Measurements from ENCODE around the gene CXCR6.

Gene CXCR6

GRCh38 chr3:45968149-45968548 is 24.9 kb downstream of the CXCR6 start:
- H3K27ac ChIP-seq (ENCODE audit: low read length), result no peak overlapping the region
- no peak overlapping the region for H3K9ac ChIP-seq (ENCODE audit: low read length in 2 of 2)
- peaks cover 40% of the 10 kb centered on the region for H3K4me1 ChIP-seq (ENCODE audit: control insufficient read depth, insufficient read depth, low read length)
- H3K9me3 ChIP-seq (ENCODE audit: control insufficient read depth in 2 of 2, low read length in 2 of 2), result no peaks in the 10 kb centered on the region
- peaks cover 63 to 69% of the 10 kb centered on the region in 2 donors for H3K36me3 ChIP-seq (ENCODE audit: control insufficient read depth in 2 of 2, insufficient read depth in 2 of 2, low read length in 2 of 2)
- H3K27me3 ChIP-seq (ENCODE audit: control insufficient read depth in 1 of 2, insufficient read depth in 2 of 2, low read length in 2 of 2), result no peaks in the 10 kb centered on the region
- no peak overlapping the region for H3K4me3 ChIP-seq (ENCODE audit: low read length in 2 of 2)

DNA sequence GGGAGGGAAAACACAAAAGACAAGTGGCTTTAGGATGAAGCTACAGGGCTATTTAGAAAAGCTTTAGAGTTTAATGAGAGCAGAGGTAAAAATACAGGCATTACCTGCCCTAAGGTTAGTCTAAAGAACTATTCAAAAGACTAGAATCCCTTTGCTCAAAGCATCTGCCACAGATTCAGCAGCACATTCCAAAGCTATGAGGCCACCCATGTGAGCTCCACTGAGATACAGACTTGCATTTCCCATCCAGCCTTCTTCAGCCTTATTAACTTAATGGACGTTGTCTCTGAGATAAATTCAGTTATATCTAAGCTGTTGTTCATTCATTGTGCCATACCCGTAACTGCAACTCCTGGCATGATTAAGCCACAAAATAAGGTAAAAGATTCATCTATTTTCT is 25.4 kb downstream of the CXCR6 start:
- peaks cover 57 to 64% of the 10 kb centered on the region in 2 donors for H3K36me3 ChIP-seq (ENCODE audit: control insufficient read depth in 2 of 2, insufficient read depth in 2 of 2, low read length in 2 of 2)

GRCh38 chr3:45969116-45969515 is 25.9 kb downstream of the CXCR6 start:
- Histone ChIP-seq H3K4me3 (ENCODE audit: low read length in 2 of 2) (no peak overlapping the region), H3K4me1 (ENCODE audit: control insufficient read depth, insufficient read depth, low read length) (peaks cover 40% of the 10 kb centered on the region), H3K36me3 (ENCODE audit: control insufficient read depth in 2 of 2, insufficient read depth in 2 of 2, low read length in 2 of 2) (peaks cover 55 to 64% of the 10 kb centered on the region in 2 donors), H3K9ac (ENCODE audit: low read length in 2 of 2) (no peak overlapping the region), H3K27me3 (ENCODE audit: control insufficient read depth in 1 of 2, insufficient read depth in 2 of 2, low read length in 2 of 2) (no peaks in the 10 kb centered on the region), H3K27ac (ENCODE audit: low read length) (no peak overlapping the region), H3K9me3 (ENCODE audit: control insufficient read depth in 2 of 2, low read length in 2 of 2) (no peaks in the 10 kb centered on the region)

More for the DNA sequence above, 25.4 kb downstream of the CXCR6 start:
- no peak overlapping the region for H3K27ac ChIP-seq (ENCODE audit: low read length)
- no peak overlapping the region for H3K9ac ChIP-seq (ENCODE audit: low read length in 2 of 2)
- H3K4me3 ChIP-seq (ENCODE audit: low read length in 2 of 2), result no peak overlapping the region
- no peaks in the 10 kb centered on the region for H3K9me3 ChIP-seq (ENCODE audit: control insufficient read depth in 2 of 2, low read length in 2 of 2)
- H3K4me1 ChIP-seq (ENCODE audit: control insufficient read depth, insufficient read depth, low read length), result peaks cover 40% of the 10 kb centered on the region
- H3K27me3 ChIP-seq (ENCODE audit: control insufficient read depth in 1 of 2, insufficient read depth in 2 of 2, low read length in 2 of 2), result no peaks in the 10 kb centered on the region

DNA sequence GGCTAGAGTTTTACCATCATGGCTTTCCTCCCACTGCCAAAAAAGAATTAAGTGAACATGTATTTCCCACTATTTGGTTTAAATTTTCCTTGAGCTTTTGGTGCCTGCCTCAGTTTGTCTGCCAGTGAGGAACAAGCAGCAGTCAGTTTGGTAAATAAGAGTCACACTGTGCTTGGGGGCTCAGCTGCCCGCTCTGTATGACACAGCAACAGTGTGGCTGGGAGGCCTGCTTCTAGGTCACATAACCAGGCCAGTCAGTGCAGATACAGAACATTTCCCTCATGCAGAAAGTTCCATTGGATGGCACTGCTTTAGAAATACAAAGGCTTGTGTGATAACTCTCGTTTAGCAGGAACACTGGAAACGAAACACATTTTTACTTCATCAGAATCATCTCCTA is 26.7 kb downstream of the CXCR6 start:
- H3K36me3 ChIP-seq (ENCODE audit: control insufficient read depth in 2 of 2, insufficient read depth in 2 of 2, low read length in 2 of 2), result peaks cover 49 to 62% of the 10 kb centered on the region in 2 donors
- H3K27me3 ChIP-seq (ENCODE audit: control insufficient read depth in 1 of 2, insufficient read depth in 2 of 2, low read length in 2 of 2), result no peaks in the 10 kb centered on the region
- no peak overlapping the region for H3K4me3 ChIP-seq (ENCODE audit: low read length in 2 of 2)
- H3K4me1 ChIP-seq (ENCODE audit: control insufficient read depth, insufficient read depth, low read length), result peaks cover 38% of the 10 kb centered on the region
- H3K9ac ChIP-seq (ENCODE audit: low read length in 2 of 2), result no peak overlapping the region
- no peaks in the 10 kb centered on the region for H3K9me3 ChIP-seq (ENCODE audit: control insufficient read depth in 2 of 2, low read length in 2 of 2)
- no peak overlapping the region for H3K27ac ChIP-seq (ENCODE audit: low read length)

DNA sequence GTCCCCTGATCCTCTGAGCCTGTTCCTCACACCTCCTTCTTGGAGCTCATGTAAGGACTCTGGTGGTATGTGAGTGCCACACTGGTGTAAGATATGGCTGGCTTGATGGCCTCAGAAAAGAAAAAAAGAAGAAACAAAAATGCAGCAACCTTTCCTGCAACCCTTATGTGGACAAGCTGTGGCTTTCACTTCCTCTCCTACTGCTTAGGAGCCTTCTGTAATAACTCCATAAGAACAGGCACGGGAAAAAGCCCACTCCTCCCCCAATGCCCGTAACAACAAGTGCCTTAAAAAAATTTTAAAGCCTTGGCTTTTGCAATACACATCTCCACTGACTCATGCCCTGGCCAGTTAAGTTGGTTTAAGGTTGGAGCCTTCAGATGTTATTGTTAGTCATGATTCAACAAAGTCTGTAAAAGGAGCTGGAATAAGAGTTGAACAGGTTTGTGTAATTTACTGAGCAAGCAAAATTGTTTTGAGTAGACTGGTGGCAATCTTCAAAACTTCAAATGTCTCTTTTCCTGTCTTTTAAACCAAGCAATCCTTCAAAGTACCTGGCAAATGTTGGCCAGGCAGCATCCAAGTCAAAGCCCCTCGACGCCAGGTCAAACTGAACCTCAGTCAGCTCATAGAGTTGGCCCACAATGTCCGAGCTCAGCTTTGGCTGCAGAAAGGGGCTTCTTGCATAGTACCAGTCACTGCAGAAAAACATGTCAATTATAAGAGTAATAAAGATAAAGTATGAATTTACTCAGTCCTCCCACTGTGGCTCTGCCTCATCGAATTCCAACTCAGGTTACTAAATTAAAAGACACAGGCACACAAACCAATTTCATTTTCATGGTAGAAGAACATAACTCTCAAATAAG is 29.5 kb downstream of the CXCR6 start:
- no peaks in the 10 kb centered on the region for H3K9me3 ChIP-seq (ENCODE audit: control insufficient read depth in 2 of 2, low read length in 2 of 2)
- H3K9ac ChIP-seq (ENCODE audit: low read length in 2 of 2), result peak overlapping the region in 1 of 2 donors; percentile 31
- H3K36me3 ChIP-seq (ENCODE audit: control insufficient read depth in 2 of 2, insufficient read depth in 2 of 2, low read length in 2 of 2), result peaks cover 36 to 58% of the 10 kb centered on the region in 2 donors
- H3K27ac ChIP-seq (ENCODE audit: low read length), result peak overlapping the region; percentile 70
- no peaks in the 10 kb centered on the region for H3K27me3 ChIP-seq (ENCODE audit: control insufficient read depth in 1 of 2, insufficient read depth in 2 of 2, low read length in 2 of 2)
- peak overlapping the region in 1 of 2 donors; percentile 22 for H3K4me3 ChIP-seq (ENCODE audit: low read length in 2 of 2)
- peaks cover 16% of the 10 kb centered on the region for H3K4me1 ChIP-seq (ENCODE audit: control insufficient read depth, insufficient read depth, low read length)

DNA sequence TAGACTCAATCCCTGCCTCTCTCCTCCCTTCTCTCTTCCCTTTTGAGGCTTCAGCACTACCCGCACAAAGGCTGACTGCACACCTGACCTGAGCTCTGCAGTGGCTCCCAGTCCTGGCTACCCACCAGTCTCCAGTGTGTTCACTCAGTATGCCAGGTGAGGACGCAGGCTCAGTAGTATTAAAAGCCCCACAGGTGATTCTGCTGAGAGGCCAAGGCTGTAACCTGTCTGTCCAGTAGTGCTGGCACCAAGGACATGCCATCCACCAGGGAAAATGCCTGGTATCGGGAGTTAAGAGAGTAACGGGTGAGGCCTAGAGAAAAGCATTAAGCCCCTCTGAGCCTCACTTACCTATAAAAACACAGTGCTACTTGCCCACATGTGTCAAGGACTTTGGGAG is 31.4 kb downstream of the CXCR6 start:
- Histone ChIP-seq H3K4me3 (ENCODE audit: low read length in 2 of 2) (no peak overlapping the region), H3K27ac (ENCODE audit: low read length) (no peak overlapping the region), H3K4me1 (ENCODE audit: control insufficient read depth, insufficient read depth, low read length) (peaks cover 11% of the 10 kb centered on the region), H3K9me3 (ENCODE audit: control insufficient read depth in 2 of 2, low read length in 2 of 2) (no peaks in the 10 kb centered on the region), H3K9ac (ENCODE audit: low read length in 2 of 2) (no peak overlapping the region), H3K36me3 (ENCODE audit: control insufficient read depth in 2 of 2, insufficient read depth in 2 of 2, low read length in 2 of 2) (peaks cover 27 to 57% of the 10 kb centered on the region in 2 donors), H3K27me3 (ENCODE audit: control insufficient read depth in 1 of 2, insufficient read depth in 2 of 2, low read length in 2 of 2) (no peaks in the 10 kb centered on the region)

DNA sequence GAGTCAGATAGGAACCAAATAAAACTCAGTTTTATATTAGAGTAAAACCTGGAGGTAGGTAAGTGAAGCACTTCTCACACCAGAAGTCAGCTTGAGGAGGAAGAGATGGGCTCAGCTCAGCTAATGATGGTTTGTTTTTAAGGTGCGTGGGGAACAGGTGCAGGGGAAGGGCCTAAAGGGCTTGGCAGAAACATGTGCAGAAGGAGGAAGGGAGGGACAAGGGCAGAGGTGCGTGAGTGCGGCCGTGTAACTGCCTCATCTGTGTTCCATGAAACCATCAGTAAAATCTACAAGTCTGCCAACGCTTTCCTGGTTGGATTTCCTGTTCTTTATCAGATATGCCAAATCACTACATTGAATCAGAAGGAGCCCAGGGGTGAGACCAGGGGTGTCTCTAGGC is 32.4 kb downstream of the CXCR6 start:
- peaks cover 11% of the 10 kb centered on the region for H3K4me1 ChIP-seq (ENCODE audit: control insufficient read depth, insufficient read depth, low read length)
- peaks cover 22 to 58% of the 10 kb centered on the region in 2 donors for H3K36me3 ChIP-seq (ENCODE audit: control insufficient read depth in 2 of 2, insufficient read depth in 2 of 2, low read length in 2 of 2)
- H3K9ac ChIP-seq (ENCODE audit: low read length in 2 of 2), result no peak overlapping the region
- H3K4me3 ChIP-seq (ENCODE audit: low read length in 2 of 2), result no peak overlapping the region
- H3K27ac ChIP-seq (ENCODE audit: low read length), result no peak overlapping the region
- no peaks in the 10 kb centered on the region for H3K9me3 ChIP-seq (ENCODE audit: control insufficient read depth in 2 of 2, low read length in 2 of 2)
- H3K27me3 ChIP-seq (ENCODE audit: control insufficient read depth in 1 of 2, insufficient read depth in 2 of 2, low read length in 2 of 2), result no peaks in the 10 kb centered on the region

- Histone ChIP-seq H3K27me3 (ENCODE audit: control insufficient read depth in 1 of 2, insufficient read depth in 2 of 2, low read length in 2 of 2) (no peaks in the 10 kb centered on the region), H3K4me1 (ENCODE audit: control insufficient read depth, insufficient read depth, low read length) (peaks cover 11% of the 10 kb centered on the region), H3K27ac (ENCODE audit: low read length) (no peak overlapping the region), H3K4me3 (ENCODE audit: low read length in 2 of 2) (no peak overlapping the region), H3K36me3 (ENCODE audit: control insufficient read depth in 2 of 2, insufficient read depth in 2 of 2, low read length in 2 of 2) (peaks cover 29 to 65% of the 10 kb centered on the region in 2 donors), H3K9me3 (ENCODE audit: control insufficient read depth in 2 of 2, low read length in 2 of 2) (no peaks in the 10 kb centered on the region), H3K9ac (ENCODE audit: low read length in 2 of 2) (no peak overlapping the region)
Measured at GRCh38 chr3:45976191-45977091, 33.2 kb downstream of the CXCR6 start.

GRCh38 chr3:45978006-45978761 is 34.9 kb downstream of the CXCR6 start:
- H3K27me3 ChIP-seq (ENCODE audit: control insufficient read depth in 1 of 2, insufficient read depth in 2 of 2, low read length in 2 of 2), result no peaks in the 10 kb centered on the region
- no peaks in the 10 kb centered on the region for H3K9me3 ChIP-seq (ENCODE audit: control insufficient read depth in 2 of 2, low read length in 2 of 2)
- no peak overlapping the region for H3K4me3 ChIP-seq (ENCODE audit: low read length in 2 of 2)
- peaks cover 35 to 78% of the 10 kb centered on the region in 2 donors for H3K36me3 ChIP-seq (ENCODE audit: control insufficient read depth in 2 of 2, insufficient read depth in 2 of 2, low read length in 2 of 2)
- H3K4me1 ChIP-seq (ENCODE audit: control insufficient read depth, insufficient read depth, low read length), result peaks cover under 1% of the 10 kb centered on the region
- no peak overlapping the region for H3K27ac ChIP-seq (ENCODE audit: low read length)
- no peak overlapping the region for H3K9ac ChIP-seq (ENCODE audit: low read length in 2 of 2)

DNA sequence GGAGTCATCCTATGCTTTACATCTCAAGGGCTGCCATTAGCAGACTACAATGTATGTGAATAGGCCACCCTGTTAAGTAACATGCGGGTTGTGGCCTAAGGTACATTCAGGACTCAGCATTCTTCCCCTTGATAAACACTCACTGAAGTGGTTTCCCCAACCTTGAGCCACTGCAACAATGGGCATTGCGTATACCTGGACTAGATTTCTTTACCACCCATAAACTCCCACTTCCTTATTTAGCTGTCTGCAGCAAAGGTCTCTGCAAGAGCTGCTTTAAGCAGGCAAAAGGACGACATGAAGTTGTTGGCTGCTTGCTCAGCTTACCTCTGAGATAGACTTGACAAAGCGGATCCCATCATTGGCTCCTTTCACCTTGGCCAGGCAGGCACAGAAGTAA is 36.1 kb downstream of the CXCR6 start:
- H3K36me3 ChIP-seq (ENCODE audit: control insufficient read depth in 2 of 2, insufficient read depth in 2 of 2, low read length in 2 of 2), result peaks cover 42 to 78% of the 10 kb centered on the region in 2 donors
- no peaks in the 10 kb centered on the region for H3K27me3 ChIP-seq (ENCODE audit: control insufficient read depth in 1 of 2, insufficient read depth in 2 of 2, low read length in 2 of 2)
- H3K27ac ChIP-seq (ENCODE audit: low read length), result no peak overlapping the region
- H3K4me1 ChIP-seq (ENCODE audit: control insufficient read depth, insufficient read depth, low read length), result peaks cover 13% of the 10 kb centered on the region
- H3K4me3 ChIP-seq (ENCODE audit: low read length in 2 of 2), result no peak overlapping the region
- no peaks in the 10 kb centered on the region for H3K9me3 ChIP-seq (ENCODE audit: control insufficient read depth in 2 of 2, low read length in 2 of 2)
- H3K9ac ChIP-seq (ENCODE audit: low read length in 2 of 2), result no peak overlapping the region
